OCI-LY1 (cell line): ENCODE data around the gene ZNF76.

Source experiments
- H2AFZ ChIP-seq: fragments of 200-600 bp; sonication (generic), shearing (Covaris generic); 2 replicates; pipeline ENCODE4 v1.6.0; 2014; ENCODE audit warnings: antibody characterized with exemption, mild to moderate bottlenecking, low read length
- H3F3A ChIP-seq: fragments of 200-600 bp; sonication (generic), shearing (Covaris generic); 2 replicates; pipeline ENCODE4 v1.6.0; 2014; ENCODE audit warnings: mild to moderate bottlenecking, antibody characterized with exemption, low read length, moderate library complexity; ENCODE audit not compliant: insufficient read depth
- H3K27ac ChIP-seq: fragments of 200-600 bp; sonication (generic); 2 replicates; pipeline ENCODE4 v1.5.1; 2014; ENCODE audit warnings: low read length, mixed run types, mild to moderate bottlenecking, low read depth; ENCODE audit not compliant: poor library complexity, severe bottlenecking
- H3K27me3 ChIP-seq: fragments of 200-600 bp; sonication (generic); 2 replicates; pipeline ENCODE4 v1.6.0; 2014; ENCODE audit warnings: antibody characterized with exemption, mild to moderate bottlenecking, low read length, moderate library complexity; ENCODE audit not compliant: insufficient read depth
- H3K36me3 ChIP-seq: fragments of 200-600 bp; sonication (generic); 2 replicates; pipeline ENCODE4 v1.6.1; 2014; ENCODE audit warnings: mild to moderate bottlenecking, antibody characterized with exemption, low read length, moderate library complexity, mixed read lengths; ENCODE audit not compliant: insufficient read depth
- H3K4me1 ChIP-seq: fragments of 200-600 bp; sonication (generic); 2 replicates; pipeline ENCODE4 v1.5.1; 2014; ENCODE audit warnings: mild to moderate bottlenecking, low read length, moderate library complexity; ENCODE audit not compliant: insufficient read depth, severe bottlenecking
- H3K4me2 ChIP-seq: fragments of 200-600 bp; sonication (generic), shearing (Covaris generic); 2 replicates; pipeline ENCODE4 v1.6.1; 2014; ENCODE audit warnings: low read length
- H3K4me3 ChIP-seq: fragments of 200-600 bp; sonication (generic); 2 replicates; pipeline ENCODE4 v1.5.1; 2014; ENCODE audit warnings: low read length, low read depth, mild to moderate bottlenecking, mixed read lengths; ENCODE audit not compliant: poor library complexity, severe bottlenecking
- H3K79me2 ChIP-seq: fragments of 200-600 bp; shearing (Covaris generic); 2 replicates; pipeline ENCODE4 v1.6.1; 2016; ENCODE audit warnings: mixed run types, low read length, mixed read lengths; ENCODE audit not compliant: insufficient read depth
- H3K9ac ChIP-seq: fragments of 200-600 bp; sonication (generic), shearing (Covaris generic); 2 replicates; pipeline ENCODE4 v1.6.1; 2014; ENCODE audit warnings: mild to moderate bottlenecking, low read length, mixed read lengths
- H3K9me2 ChIP-seq: fragments of 200-600 bp; sonication (generic), shearing (Covaris generic); 2 replicates; pipeline ENCODE4 v1.6.1; 2014; ENCODE audit warnings: low read depth, mild to moderate bottlenecking, low read length, mixed read lengths
- H3K9me3 ChIP-seq: fragments of 200-600 bp; shearing (Covaris generic); 2 replicates; pipeline ENCODE4 v1.6.1; 2014; ENCODE audit warnings: low read length, mixed read lengths
- H4K20me1 ChIP-seq: fragments of 200-600 bp; sonication (generic), shearing (Covaris generic); 2 replicates; pipeline ENCODE4 v1.6.0; 2016; ENCODE audit warnings: mild to moderate bottlenecking, low read length; ENCODE audit not compliant: insufficient read depth
- CTCF ChIP-seq: fragments of 200-600 bp; sonication (generic), shearing (Covaris generic); IDR thresholded peaks from 2 replicates; pipeline ENCODE4 v1.5.1; 2017; ENCODE audit warnings: mild to moderate bottlenecking, antibody characterized with exemption, low read length, moderate library complexity, mixed read lengths
- EZH2 ChIP-seq: fragments of 200-600 bp; sonication (generic), shearing (Covaris generic); IDR thresholded peaks from 2 replicates; pipeline ENCODE4 v1.8.0; 2017; ENCODE audit warnings: borderline replicate concordance, mixed run types, mild to moderate bottlenecking, antibody characterized with exemption, low read length, moderate library complexity, mixed read lengths

Gene ZNF76

GRCh38 chr6:35218456-35218855 is 41.1 kb upstream of the ZNF76 start:
- no peaks in the 10 kb centered on the region for H3F3A ChIP-seq
- H3K9ac ChIP-seq: no peak overlapping the region
- no peaks in the 10 kb centered on the region for H3K9me2 ChIP-seq
- H3K9me3 ChIP-seq: no peaks in the 10 kb centered on the region
- 0 out of 2 replicates have a peak, but pooled peaks cover 1% of the 10 kb centered on the region for H3K27me3 ChIP-seq
- H3K4me1 ChIP-seq: no peaks in the 10 kb centered on the region
- no peak overlapping the region for H3K27ac ChIP-seq
- no peak overlapping the region for H2AFZ ChIP-seq
- no peak for TF ChIP-seq CTCF
- no peak for TF ChIP-seq EZH2
- H3K79me2 ChIP-seq: no peaks in the 10 kb centered on the region
- H3K4me3 ChIP-seq: no peak overlapping the region
- no peak overlapping the region for H3K4me2 ChIP-seq
- no peaks in the 10 kb centered on the region for H4K20me1 ChIP-seq
- no peaks in the 10 kb centered on the region for H3K36me3 ChIP-seq

- Histone ChIP-seq H3K9me3 (no peaks in the 10 kb centered on the region), H3K27me3 (no peaks in the 10 kb centered on the region), H3K36me3 (no peaks in the 10 kb centered on the region), H3K4me2 (no peak overlapping the region), H3K27ac (no peak overlapping the region), H3K4me3 (no peak overlapping the region), H3K79me2 (no peaks in the 10 kb centered on the region), H3K9ac (no peak overlapping the region), H3F3A (no peaks in the 10 kb centered on the region), H3K4me1 (no peaks in the 10 kb centered on the region), H3K9me2 (no peaks in the 10 kb centered on the region), H4K20me1 (no peaks in the 10 kb centered on the region), H2AFZ (no peak overlapping the region)
- no peak for TF ChIP-seq EZH2
- TF ChIP-seq CTCF: no peak
Measured at GRCh38 chr6:35219683-35220326, 39.7 kb upstream of the ZNF76 start.

GRCh38 chr6:35220711-35221110 is 38.8 kb upstream of the ZNF76 start:
- H3K79me2 ChIP-seq: no peaks in the 10 kb centered on the region

More at GRCh38 chr6:35220711-35221110, 38.8 kb upstream of the ZNF76 start:
- no peaks in the 10 kb centered on the region for H3F3A ChIP-seq
- TF ChIP-seq EZH2 (no peak), CTCF (no peak)
- no peaks in the 10 kb centered on the region for H4K20me1 ChIP-seq
- no peaks in the 10 kb centered on the region for H3K9me2 ChIP-seq
- no peaks in the 10 kb centered on the region for H3K4me1 ChIP-seq
- no peak overlapping the region for H3K4me2 ChIP-seq
- H3K27me3 ChIP-seq: no peaks in the 10 kb centered on the region
- no peak overlapping the region for H2AFZ ChIP-seq
- H3K36me3 ChIP-seq: no peaks in the 10 kb centered on the region
- H3K9me3 ChIP-seq: no peaks in the 10 kb centered on the region
- no peak overlapping the region for H3K27ac ChIP-seq
- no peak overlapping the region for H3K4me3 ChIP-seq
- H3K9ac ChIP-seq: no peak overlapping the region
